SK-N-SH (cell line): ENCODE measurements around the gene RAI1. TPM values are rescaled to one million over a fixed set of nuclear protein-coding genes. Genes with fewer than 3 reads are reported as not detected.

ENCODE experiments used
- CTCF ChIA-PET: fragments of 300-600, 350-600 bp; formaldehyde crosslinking; extraction: SDS; loops from one replicate; lab custom pipeline; 2021; lab: Yijun Ruan, JAX
- POLR2A ChIA-PET: fragments of 350-600 bp; sonication (Branson Sonifier 250); formaldehyde crosslinking; extraction: SDS; loops from one replicate; lab custom pipeline; 2020; ENCODE audit warnings: antibody characterized with exemption, inconsistent platforms; lab: Yijun Ruan, JAX
- DNase-seq: peaks from one replicate; pipeline ENCODE4 v3.0.0; 2012
- H2AFZ ChIP-seq: fragments of 200-600 bp; sonication (generic); 2 replicates; pipeline ENCODE4 v1.8.1; 2016; ENCODE audit warnings: antibody characterized with exemption, mild to moderate bottlenecking, low read depth
- H3F3A ChIP-seq: fragments of 200-600 bp; sonication (generic); replicated peaks from 2 replicates; pipeline ENCODE3; 2016; ENCODE audit warnings: antibody characterized with exemption, mild to moderate bottlenecking; ENCODE audit not compliant: insufficient read depth
- H3K27ac ChIP-seq, 2 experiments: fragments of 200-500 bp in 1 of 2; fragments of 200-600 bp in 1 of 2; sonication (Bioruptor generic) in 1 of 2; sonication (generic), shearing (Covaris generic) in 1 of 2; 2 replicates each; pipeline versions ENCODE4 v1.5.1 to v1.6.1; 2014 to 2016; ENCODE audit warnings: low read depth in 2 of 2, inconsistent platforms in 1 of 2, low read length in 1 of 2, mild to moderate bottlenecking in 1 of 2, mixed read lengths in 1 of 2
- H3K27me3 ChIP-seq: fragments of 200-600 bp; sonication (generic), shearing (Covaris generic); 2 replicates; pipeline ENCODE4 v1.6.1; 2016; ENCODE audit warnings: mixed run types; ENCODE audit not compliant: insufficient read depth
- H3K36me3 ChIP-seq, 2 experiments: fragments of 200-500 bp in 1 of 2; fragments of 200-600 bp in 1 of 2; sonication (Bioruptor generic) in 1 of 2; sonication (generic) in 1 of 2; replicated peaks in 1 of 2; 2 replicates each; pipeline versions ENCODE3 to v1.5.1; 2014 to 2016; ENCODE audit warnings: low read length in 1 of 2, mild to moderate bottlenecking in 1 of 2; ENCODE audit not compliant: insufficient read depth in 2 of 2, control insufficient read depth in 1 of 2
- H3K4me1 ChIP-seq, 2 experiments: fragments of 200-500 bp in 1 of 2; fragments of 200-600 bp in 1 of 2; sonication (Bioruptor generic) in 1 of 2; sonication (generic), shearing (Covaris generic) in 1 of 2; 2 replicates each; pipeline versions ENCODE4 v1.5.1 to v1.6.1; 2014 to 2016; ENCODE audit warnings: low read depth in 1 of 2, low read length in 1 of 2, mixed run types in 1 of 2; ENCODE audit not compliant: insufficient read depth in 2 of 2, control insufficient read depth in 1 of 2
- H3K4me2 ChIP-seq: fragments of 200-600 bp; sonication (generic), shearing (Covaris generic); 2 replicates; pipeline ENCODE4 v1.6.1; 2017; ENCODE audit warnings: mixed run types
- H3K4me3 ChIP-seq, 2 experiments: fragments of 200-500 bp in 1 of 2; fragments of 200-600 bp in 1 of 2; sonication (Bioruptor generic) in 1 of 2; sonication (generic), shearing (Covaris generic) in 1 of 2; 2 replicates each; pipeline versions ENCODE4 v1.5.1 to v1.8.1; 2014 to 2016; ENCODE audit warnings: low read depth in 2 of 2, inconsistent platforms in 1 of 2, low read length in 1 of 2, mild to moderate bottlenecking in 1 of 2, mixed read lengths in 1 of 2, moderate library complexity in 1 of 2
- H3K79me2 ChIP-seq: fragments of 200-600 bp; sonication (generic); 2 replicates; pipeline ENCODE4 v1.8.1; 2017; ENCODE audit warnings: mild to moderate bottlenecking; ENCODE audit not compliant: insufficient read depth
- H3K9ac ChIP-seq: fragments of 200-600 bp; sonication (generic); 2 replicates; pipeline ENCODE4 v1.6.1; 2017; ENCODE audit warnings: mixed run types
- H3K9me2 ChIP-seq: fragments of 200-600 bp; sonication (generic); 2 replicates; pipeline ENCODE4 v1.6.1; 2017; ENCODE audit warnings: mixed run types
- H3K9me3 ChIP-seq: fragments of 200-600 bp; sonication (generic); 2 replicates; pipeline ENCODE4 v1.6.1; 2017; ENCODE audit warnings: mixed run types, mild to moderate bottlenecking, moderate library complexity
- H4K20me1 ChIP-seq: fragments of 200-600 bp; sonication (generic); 2 replicates; pipeline ENCODE4 v1.6.1; 2017; ENCODE audit warnings: mild to moderate bottlenecking, mixed run types; ENCODE audit not compliant: insufficient read depth
- EP300 ChIP-seq, 2 experiments: IDR thresholded peaks; 2 replicates each; pipeline versions ENCODE4 v1.4.0 to v1.6.1; 2012; ENCODE audit warnings: borderline replicate concordance in 1 of 2, low read depth in 1 of 2, low read length in 1 of 2
- GATA2 ChIP-seq: sonication (generic); formaldehyde crosslinking; IDR thresholded peaks from 2 replicates; pipeline ENCODE4 v1.5.0; 2020; ENCODE audit warnings: mild to moderate bottlenecking, missing genetic modification reagents
- MXI1 ChIP-seq: IDR thresholded peaks from 2 replicates; pipeline ENCODE4 v1.6.1; 2012; ENCODE audit warnings: mild to moderate bottlenecking, low read depth, low read length, improper control_type of control experiment
- POLR2AphosphoS5 ChIP-seq: IDR thresholded peaks from 2 replicates; pipeline ENCODE4 v1.6.1; 2012; ENCODE audit warnings: low read depth, low read length
- RFX5 ChIP-seq: IDR thresholded peaks from 2 replicates; pipeline ENCODE4 v1.6.1; 2012; ENCODE audit warnings: mild to moderate bottlenecking, improper control_type of control experiment, low read length
- RXRA ChIP-seq: IDR thresholded peaks from 2 replicates; pipeline ENCODE4 v1.4.0; 2012; ENCODE audit warnings: low read depth, mild to moderate bottlenecking, borderline replicate concordance
- SIN3A ChIP-seq: IDR thresholded peaks from 2 replicates; pipeline ENCODE4 v1.6.1; 2012; ENCODE audit warnings: low read depth, mild to moderate bottlenecking, low read length, moderate library complexity, borderline replicate concordance
- SMC3 ChIP-seq: IDR thresholded peaks from 2 replicates; pipeline ENCODE4 v1.6.1; 2012; ENCODE audit warnings: low read depth, low read length, improper control_type of control experiment
- TAF1 ChIP-seq: IDR thresholded peaks from 2 replicates; pipeline ENCODE4 v1.6.1; 2012; ENCODE audit warnings: low read depth, mild to moderate bottlenecking, low read length, moderate library complexity, borderline replicate concordance
- TCF12 ChIP-seq: IDR thresholded peaks from 2 replicates; pipeline ENCODE4 v1.4.0; 2012
- WGBS: methylation state at CpG from one replicate; pipeline ENCODE4 v1.1.6; 2017; ENCODE audit warnings: low lambda C conversion rate; 5-methylcytosine and 5-hydroxymethylcytosine counted together
- polyA plus RNA-seq, 3 experiments: library from polyadenylated mRNA; depleted of rRNA; stranded (reverse); fragments of >200 nt; gene quantifications; 2 replicates each; pipeline ENCODE4 v1.2.3, GENCODE V29; 2012
- TF ChIP-seq, protein P1 (sequence below): IDR thresholded peaks from 2 replicates; pipeline ENCODE4; 2012
- TF ChIP-seq, protein P2 (sequence below): IDR thresholded peaks from 2 replicates; pipeline ENCODE4 v1.6.1; 2012; ENCODE audit warnings: mild to moderate bottlenecking, low read depth, low read length, moderate library complexity

RAI1 gene
- polyA plus RNA-seq, 1 of the 3 experiments (the other 2 are of a cell fraction), result 4.7 TPM

DNA sequence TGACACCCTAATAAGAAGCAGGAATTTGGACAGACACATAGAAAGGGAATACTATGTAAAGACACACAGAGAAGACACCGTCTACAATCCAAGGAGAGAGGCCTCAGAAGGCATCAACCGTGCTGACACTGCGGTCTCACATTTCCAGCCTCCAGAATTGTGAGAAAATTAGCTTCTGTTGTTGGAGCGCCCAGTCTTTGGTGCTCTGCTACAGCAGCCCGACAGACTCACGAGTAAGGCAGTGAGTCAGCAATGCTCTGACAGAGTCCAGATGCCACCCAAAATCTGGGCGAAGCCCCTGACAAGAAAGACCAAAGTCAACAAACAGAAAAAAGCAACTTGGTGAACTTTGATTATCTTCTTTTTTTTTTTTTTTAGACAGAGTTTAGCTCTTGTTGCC lies 32.5 kb upstream of the RAI1 start:
- H3K4me2 ChIP-seq, result no peak overlapping the region
- POLR2A ChIA-PET, result no interaction called here
- no peaks in the 10 kb centered on the region for H4K20me1 ChIP-seq
- H2AFZ ChIP-seq, result no peak overlapping the region
- no peaks in the 10 kb centered on the region for H3K27me3 ChIP-seq
- H3K9me3 ChIP-seq, result no peaks in the 10 kb centered on the region
- no peaks in the 10 kb centered on the region for H3F3A ChIP-seq
- 41% methylated on average over 6 of the region's 7 CpGs for WGBS
- TF ChIP-seq TCF12 (peak; percentile 24; the same call in 1 of the 2 replicates), RXRA (no peak)
- TF ChIP-seq, all 33 proteins: peak for 1
- Histone ChIP-seq H3K27ac (no peak overlapping the region), H3K4me3 (no peak overlapping the region), H3K79me2 (no peaks in the 10 kb centered on the region), H3K9me2 (no peaks in the 10 kb centered on the region), H3K4me1 (no peaks in the 10 kb centered on the region; a peak in 1 of 4 replicates), H3K36me3 (no peaks in the 10 kb centered on the region), H3K9ac (no peak overlapping the region)
- no peak for DNase-seq
- CTCF ChIA-PET, result interaction anchor here (1.1 to 1.5 kb wide), 3 partner anchors 32 to 294 kb away, joined by 3 to 7 read pairs (median 4); partner anchors contain the start of gene RAI1

DNA sequence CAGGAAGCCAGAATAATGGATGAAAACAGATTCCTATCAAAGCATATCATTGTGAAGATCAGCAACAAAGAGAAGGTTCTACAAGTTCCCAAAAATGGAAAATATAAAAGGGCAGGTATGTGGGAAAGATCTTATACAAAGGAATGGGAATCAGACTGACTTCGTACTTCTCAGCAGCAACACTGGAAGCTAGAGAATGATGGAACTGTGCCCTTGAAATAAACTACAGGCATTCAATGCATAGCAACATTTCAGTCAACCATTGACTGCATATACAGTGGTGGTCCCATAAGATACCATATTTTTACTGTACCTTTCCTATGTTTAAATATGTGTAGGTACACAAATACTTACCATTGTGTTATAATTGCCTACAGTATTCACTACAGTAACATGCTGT lies 30.3 kb upstream of the RAI1 start:
- Histone ChIP-seq H3K27ac (no peak overlapping the region), H3K9ac (no peak overlapping the region), H3K9me2 (no peaks in the 10 kb centered on the region), H3K36me3 (no peaks in the 10 kb centered on the region), H3K4me2 (no peak overlapping the region), H3K79me2 (no peaks in the 10 kb centered on the region), H3F3A (no peaks in the 10 kb centered on the region), H3K9me3 (no peaks in the 10 kb centered on the region), H4K20me1 (no peaks in the 10 kb centered on the region), H3K4me1 (no peaks in the 10 kb centered on the region; a peak in 1 of 4 replicates), H3K27me3 (no peaks in the 10 kb centered on the region), H3K4me3 (no peak overlapping the region), H2AFZ (no peak overlapping the region)
- WGBS, result 55% methylated on average over 1 of the region's 1 CpG
- no peak for DNase-seq
- POLR2A ChIA-PET, result no interaction called here
- CTCF ChIA-PET, result no interaction called here
- TF ChIP-seq SMC3 (no peak), EP300 (IDR thresholded peaks at IDR 0.05; ENCODE audit: borderline replicate concordance in 1 of 2, low read depth in 1 of 2, low read length in 1 of 2) (no peak), POLR2AphosphoS5 (no peak), MXI1 (no peak), SIN3A (no peak), RFX5 (no peak), GATA2 (CRISPR knock-in tag) (no peak), TAF1 (no peak)
- TF ChIP-seq, protein P1, sequence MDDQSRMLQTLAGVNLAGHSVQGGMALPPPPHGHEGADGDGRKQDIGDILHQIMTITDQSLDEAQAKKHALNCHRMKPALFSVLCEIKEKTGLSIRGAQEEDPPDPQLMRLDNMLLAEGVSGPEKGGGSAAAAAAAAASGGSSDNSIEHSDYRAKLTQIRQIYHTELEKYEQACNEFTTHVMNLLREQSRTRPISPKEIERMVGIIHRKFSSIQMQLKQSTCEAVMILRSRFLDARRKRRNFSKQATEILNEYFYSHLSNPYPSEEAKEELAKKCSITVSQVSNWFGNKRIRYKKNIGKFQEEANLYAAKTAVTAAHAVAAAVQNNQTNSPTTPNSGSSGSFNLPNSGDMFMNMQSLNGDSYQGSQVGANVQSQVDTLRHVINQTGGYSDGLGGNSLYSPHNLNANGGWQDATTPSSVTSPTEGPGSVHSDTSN, result no peak
- TF ChIP-seq, protein P2, sequence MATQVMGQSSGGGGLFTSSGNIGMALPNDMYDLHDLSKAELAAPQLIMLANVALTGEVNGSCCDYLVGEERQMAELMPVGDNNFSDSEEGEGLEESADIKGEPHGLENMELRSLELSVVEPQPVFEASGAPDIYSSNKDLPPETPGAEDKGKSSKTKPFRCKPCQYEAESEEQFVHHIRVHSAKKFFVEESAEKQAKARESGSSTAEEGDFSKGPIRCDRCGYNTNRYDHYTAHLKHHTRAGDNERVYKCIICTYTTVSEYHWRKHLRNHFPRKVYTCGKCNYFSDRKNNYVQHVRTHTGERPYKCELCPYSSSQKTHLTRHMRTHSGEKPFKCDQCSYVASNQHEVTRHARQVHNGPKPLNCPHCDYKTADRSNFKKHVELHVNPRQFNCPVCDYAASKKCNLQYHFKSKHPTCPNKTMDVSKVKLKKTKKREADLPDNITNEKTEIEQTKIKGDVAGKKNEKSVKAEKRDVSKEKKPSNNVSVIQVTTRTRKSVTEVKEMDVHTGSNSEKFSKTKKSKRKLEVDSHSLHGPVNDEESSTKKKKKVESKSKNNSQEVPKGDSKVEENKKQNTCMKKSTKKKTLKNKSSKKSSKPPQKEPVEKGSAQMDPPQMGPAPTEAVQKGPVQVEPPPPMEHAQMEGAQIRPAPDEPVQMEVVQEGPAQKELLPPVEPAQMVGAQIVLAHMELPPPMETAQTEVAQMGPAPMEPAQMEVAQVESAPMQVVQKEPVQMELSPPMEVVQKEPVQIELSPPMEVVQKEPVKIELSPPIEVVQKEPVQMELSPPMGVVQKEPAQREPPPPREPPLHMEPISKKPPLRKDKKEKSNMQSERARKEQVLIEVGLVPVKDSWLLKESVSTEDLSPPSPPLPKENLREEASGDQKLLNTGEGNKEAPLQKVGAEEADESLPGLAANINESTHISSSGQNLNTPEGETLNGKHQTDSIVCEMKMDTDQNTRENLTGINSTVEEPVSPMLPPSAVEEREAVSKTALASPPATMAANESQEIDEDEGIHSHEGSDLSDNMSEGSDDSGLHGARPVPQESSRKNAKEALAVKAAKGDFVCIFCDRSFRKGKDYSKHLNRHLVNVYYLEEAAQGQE, result no peak
